ENCODE data around the gene NCOR2. TPM values are rescaled to one million over a fixed set of nuclear protein-coding genes. Genes with fewer than 3 reads are reported as not detected.

NCOR2 gene
- total RNA-seq, 1 donor from 2014 or later = 43.8 TPM

DNA sequence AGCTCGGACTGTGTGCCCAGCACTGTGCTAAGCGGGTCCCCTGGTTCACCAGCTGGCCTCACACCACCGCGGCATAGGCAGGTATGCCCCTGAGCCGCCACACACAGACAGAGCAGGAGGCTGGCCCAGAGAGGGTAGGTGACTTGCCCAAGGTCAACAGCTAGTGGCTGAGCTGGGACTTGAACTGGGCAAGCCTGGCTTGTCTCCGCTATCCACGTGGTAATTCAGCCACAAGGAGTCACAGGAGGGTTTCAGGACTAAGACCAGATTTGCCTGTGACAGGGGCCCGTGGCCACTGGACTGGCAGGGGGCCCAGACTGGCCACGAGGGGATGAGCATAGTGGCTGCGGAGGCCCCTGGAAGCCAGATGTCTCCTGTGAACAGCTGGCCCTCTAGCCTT lies 47.7 kb downstream of the NCOR2 start:
- no peak for DNase-seq (ENCODE audit: low read depth)
- TF ChIP-seq, protein P1, sequence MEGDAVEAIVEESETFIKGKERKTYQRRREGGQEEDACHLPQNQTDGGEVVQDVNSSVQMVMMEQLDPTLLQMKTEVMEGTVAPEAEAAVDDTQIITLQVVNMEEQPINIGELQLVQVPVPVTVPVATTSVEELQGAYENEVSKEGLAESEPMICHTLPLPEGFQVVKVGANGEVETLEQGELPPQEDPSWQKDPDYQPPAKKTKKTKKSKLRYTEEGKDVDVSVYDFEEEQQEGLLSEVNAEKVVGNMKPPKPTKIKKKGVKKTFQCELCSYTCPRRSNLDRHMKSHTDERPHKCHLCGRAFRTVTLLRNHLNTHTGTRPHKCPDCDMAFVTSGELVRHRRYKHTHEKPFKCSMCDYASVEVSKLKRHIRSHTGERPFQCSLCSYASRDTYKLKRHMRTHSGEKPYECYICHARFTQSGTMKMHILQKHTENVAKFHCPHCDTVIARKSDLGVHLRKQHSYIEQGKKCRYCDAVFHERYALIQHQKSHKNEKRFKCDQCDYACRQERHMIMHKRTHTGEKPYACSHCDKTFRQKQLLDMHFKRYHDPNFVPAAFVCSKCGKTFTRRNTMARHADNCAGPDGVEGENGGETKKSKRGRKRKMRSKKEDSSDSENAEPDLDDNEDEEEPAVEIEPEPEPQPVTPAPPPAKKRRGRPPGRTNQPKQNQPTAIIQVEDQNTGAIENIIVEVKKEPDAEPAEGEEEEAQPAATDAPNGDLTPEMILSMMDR (conservative IDR thresholded peaks at IDR 0.05; ENCODE audit: low read depth, low read length) = no peak
- no peak overlapping the region for H3K4me3 ChIP-seq (ENCODE audit: low read depth, low read length)

DNA sequence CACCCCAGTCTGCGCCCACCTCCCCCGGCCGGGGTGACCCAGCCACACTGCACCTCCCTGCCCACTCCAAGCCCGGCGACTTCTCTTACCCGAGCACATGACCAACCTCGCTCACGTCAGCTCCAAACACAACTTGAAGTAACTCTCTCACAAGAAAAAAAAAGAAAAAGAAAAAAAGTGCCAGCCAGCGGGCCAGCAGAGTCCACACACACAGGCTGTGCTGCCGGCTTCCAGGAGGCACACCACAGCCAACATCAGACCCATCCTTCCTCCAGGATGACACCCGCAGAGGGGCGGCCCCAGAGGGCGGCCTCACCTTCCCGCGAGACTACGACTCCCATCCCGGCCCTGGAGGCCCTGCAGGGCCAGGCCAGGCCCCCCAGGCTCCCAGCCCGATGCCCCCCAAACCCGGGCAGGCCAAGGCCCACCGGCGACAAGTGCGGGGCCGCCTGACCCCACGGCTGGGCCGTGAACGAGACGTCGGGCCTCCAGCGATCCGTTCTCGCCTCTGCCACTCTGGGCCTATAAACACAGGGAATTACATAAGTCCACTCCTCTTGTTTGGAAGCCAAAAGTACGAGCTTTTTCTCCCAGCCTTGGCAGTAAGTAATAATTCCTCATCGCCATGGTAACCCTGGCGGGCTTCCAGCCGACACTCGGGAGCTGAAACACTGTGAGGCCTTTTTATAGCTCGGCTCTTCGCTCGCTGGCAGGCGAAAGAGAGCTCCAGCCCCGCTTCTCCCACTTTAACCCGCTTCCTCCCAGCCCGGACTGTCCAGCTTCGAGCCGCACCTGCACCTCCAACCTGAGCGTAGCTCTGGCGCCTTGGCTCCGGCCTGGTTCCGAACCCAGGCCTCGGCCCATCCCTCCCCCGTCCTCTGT lies 49.1 kb downstream of the NCOR2 start:
- DNase-seq (ENCODE audit: low read depth) = peak; percentile 95
- TF ChIP-seq, protein P1 (conservative IDR thresholded peaks at IDR 0.05; ENCODE audit: low read depth, low read length) = no peak
- H3K4me3 ChIP-seq (ENCODE audit: low read depth, low read length) = peak overlapping the region; percentile 63
